NCI-H2171 (cell line): ENCODE results near the gene EP400.

Experiments used
- DNase-seq: peaks from one replicate; lab custom pipeline; 2025; lab: John Stamatoyannopoulos, UW

The EP400 gene

GRCh38 chr12:132123970-132124765, 174.4 kb downstream of the EP400 start:
- no peak for DNase-seq

GRCh38 chr12:132124766-132125425, 175.2 kb downstream of the EP400 start:
- no peak for DNase-seq

DNA sequence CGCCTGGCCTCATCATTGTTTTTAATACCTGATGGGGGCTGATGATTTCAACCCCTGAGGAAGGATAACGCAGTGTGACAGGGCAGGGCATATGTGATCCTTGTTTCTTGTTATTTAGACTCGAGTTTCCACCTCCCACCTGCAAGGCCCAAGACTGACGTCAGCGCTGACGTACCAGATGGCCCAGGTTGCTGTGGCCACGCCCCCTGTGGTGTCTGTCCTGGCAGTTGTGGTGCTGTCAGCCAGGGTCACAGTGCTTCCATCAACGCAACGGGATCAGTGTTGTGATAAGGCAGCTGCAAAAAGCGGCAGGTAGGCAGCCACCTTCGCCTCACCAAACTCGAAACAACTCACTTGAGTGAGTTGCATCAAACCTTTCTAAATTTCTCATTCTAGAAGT, 176.0 kb downstream of the EP400 start:
- no peak for DNase-seq

GRCh38 chr12:132127041-132127440, 177.3 kb downstream of the EP400 start:
- DNase-seq: no peak

- DNase-seq: no peak
Observed at GRCh38 chr12:132129007-132129406, 179.3 kb downstream of the EP400 start.

DNA sequence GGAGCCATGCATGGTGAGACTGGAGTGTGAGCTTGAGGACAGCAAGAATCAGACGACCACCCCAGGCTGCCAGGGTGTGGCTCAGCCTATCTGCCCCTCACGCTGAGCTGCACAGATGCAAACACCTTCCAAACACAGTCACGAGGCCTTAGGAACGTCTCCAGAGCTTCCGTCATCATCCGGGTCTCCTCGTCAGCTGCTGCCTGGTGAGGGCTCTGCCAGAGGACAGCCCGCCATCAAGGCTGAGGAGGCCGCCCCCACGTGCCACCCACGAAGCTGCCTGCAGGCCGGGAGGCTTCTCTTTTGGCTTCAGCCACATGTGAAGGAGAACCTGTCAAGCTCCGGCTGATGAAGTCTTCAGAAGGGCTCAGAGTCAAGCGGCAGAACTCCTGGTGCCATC, 180.9 kb downstream of the EP400 start:
- no peak for DNase-seq
